ENCODE data around the gene CTXN3.
"Not testable (repeated sequence)": the region's sequence is repeated elsewhere in the genome, so short reads cannot be mapped to it uniquely, and the experiment has no call there.

Gene CTXN3

GRCh38 chr5:127650022-127650421 lies 1.1 kb downstream of the CTXN3 start:
- in situ Hi-C loops (cut with MboI; ENCODE audit: low sequenced_read_pairs) = no loop called here

- in situ Hi-C loops (cut with MboI; ENCODE audit: low sequenced_read_pairs) = no loop called here
Measured at GRCh38 chr5:127650649-127651048, 1.8 kb downstream of the CTXN3 start.

- in situ Hi-C loops (cut with MboI; ENCODE audit: low sequenced_read_pairs) = no loop called here
Measured at GRCh38 chr5:127652952-127653611, 4.2 kb downstream of the CTXN3 start.

DNA sequence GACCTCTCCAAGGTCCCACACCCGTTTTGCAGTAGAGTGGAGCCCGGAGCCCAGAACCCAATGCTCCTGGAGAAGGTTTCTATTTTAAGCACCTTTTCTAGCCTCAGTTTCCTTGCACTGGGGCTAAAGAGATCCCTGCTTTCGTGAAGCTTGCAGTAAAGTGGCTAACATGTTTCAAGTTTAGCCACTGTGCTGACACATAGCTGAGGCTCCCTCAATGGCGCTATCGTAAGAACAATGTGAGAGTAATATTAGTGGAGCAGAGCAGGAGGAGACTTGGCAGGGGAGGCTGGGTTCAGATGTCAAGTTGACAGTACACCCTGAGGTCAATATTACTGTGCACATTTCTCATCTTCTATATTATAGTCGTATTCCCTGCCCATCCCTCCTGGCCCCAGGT lies 7.9 kb downstream of the CTXN3 start:
- in situ Hi-C loops (cut with MboI; ENCODE audit: low sequenced_read_pairs) = no loop called here

DNA sequence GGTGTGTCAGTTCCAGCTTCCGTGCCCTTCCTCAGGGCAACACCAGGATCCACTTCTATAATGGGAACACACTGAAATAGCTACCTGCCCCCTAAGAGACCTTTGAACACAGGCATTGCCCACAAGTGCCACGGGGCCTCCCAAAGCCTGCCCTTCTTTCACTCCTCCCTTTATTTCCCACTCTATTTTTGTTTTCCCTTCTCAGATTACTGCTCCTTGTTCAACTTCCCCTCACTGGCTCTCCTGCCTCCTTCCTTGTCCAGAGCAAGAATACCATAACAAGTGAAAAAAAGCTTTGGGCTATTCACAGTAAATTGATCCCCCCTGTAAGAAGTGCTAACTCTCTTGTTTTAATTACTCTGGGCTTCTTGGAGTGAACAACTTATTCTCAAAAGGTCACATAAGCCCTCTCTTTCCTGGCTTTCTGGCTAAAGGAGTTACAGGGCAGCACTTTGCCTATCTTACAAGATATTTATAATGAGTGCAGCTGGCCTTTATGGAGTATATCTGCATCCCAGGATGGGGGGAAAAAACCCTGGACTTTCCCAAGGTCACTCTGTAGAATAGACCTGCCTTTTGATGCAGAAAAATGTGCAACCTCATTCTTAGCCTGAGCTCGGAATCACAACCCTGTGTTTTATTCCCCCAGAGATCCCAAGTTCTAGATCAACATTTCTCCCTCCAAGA lies 11.3 kb downstream of the CTXN3 start:
- in situ Hi-C loops (cut with MboI; ENCODE audit: low sequenced_read_pairs) = no loop called here

GRCh38 chr5:127664093-127664492 lies 15.2 kb downstream of the CTXN3 start:
- in situ Hi-C loops (cut with MboI; ENCODE audit: low sequenced_read_pairs) = no loop called here

- in situ Hi-C loops (cut with MboI; ENCODE audit: low sequenced_read_pairs) = no loop called here
Measured at GRCh38 chr5:127665641-127666040, 16.8 kb downstream of the CTXN3 start.

DNA sequence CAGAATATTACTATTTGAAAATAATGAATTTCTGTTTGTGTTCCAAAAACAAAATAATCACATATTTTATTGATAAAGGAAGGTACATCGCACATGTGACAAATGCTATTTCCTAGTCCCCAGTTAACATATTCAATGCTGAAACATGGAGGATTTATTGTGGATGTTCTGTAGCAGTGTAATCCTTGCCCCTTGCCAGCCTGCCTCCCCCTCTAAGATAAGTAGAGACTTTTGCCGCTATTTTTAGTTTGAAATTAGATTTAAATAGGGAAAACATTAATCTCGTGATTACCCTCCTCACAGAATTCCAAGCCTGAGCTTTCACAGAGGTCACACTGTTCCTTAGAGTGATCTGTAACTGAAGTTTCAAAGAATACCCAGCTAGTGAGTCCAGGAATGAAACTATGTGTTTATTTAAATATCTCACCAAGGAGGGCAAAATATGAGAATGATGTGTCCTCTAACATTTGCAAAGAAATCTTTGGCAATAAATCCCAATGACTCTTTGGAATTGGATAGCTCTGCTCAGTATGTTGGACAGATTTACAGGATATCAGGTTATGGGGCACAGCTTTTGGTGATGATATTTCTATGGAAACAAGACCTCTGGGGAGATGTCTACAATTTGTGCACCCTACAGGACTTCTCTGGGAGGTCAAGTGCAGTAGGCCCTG lies 17.3 kb downstream of the CTXN3 start:
- in situ Hi-C loops (cut with MboI; ENCODE audit: low sequenced_read_pairs) = no loop called here

DNA sequence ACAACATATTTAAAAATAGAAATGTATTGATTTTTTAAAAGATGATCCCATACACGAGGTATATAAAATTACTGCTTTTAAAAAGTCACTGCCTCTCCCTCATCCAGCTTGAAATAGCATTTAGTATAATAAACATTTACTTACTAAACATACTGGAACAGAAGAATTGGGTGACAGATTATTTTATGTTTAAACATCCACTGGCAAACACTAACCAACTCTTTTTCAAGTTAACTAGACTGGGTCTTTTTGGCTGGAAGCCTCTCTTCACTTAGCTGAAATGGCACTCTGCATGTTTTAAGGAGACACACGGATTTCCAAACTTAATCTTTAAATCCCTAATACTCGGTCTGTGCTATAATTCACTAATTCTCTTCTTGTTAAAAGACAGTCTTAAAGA lies 19.0 kb downstream of the CTXN3 start:
- in situ Hi-C loops (cut with MboI; ENCODE audit: low sequenced_read_pairs) = no loop called here

DNA sequence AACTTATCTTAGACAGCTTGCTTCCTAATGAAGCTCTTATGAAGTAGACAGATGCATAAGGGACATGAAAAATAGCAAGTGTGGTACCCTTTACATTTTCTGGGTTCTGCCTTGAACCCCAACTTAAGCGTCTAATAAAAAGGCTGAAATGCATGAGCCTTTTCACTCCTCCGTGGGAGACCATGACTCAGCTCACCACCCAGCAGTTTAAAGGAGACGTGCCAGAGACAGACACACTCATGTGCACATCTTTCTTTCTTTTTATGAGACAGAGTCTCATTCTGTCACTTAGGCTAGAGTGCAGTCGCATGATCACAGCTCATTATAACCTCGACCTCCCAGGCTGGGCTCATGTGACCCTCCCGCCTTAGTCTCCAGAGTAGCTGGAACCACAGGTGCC lies 22.3 kb downstream of the CTXN3 start:
- in situ Hi-C loops (cut with MboI; ENCODE audit: low sequenced_read_pairs) = no loop called here

- in situ Hi-C loops (cut with MboI; ENCODE audit: low sequenced_read_pairs) = no loop called here
Measured at GRCh38 chr5:127673117-127673800, 24.4 kb downstream of the CTXN3 start.

DNA sequence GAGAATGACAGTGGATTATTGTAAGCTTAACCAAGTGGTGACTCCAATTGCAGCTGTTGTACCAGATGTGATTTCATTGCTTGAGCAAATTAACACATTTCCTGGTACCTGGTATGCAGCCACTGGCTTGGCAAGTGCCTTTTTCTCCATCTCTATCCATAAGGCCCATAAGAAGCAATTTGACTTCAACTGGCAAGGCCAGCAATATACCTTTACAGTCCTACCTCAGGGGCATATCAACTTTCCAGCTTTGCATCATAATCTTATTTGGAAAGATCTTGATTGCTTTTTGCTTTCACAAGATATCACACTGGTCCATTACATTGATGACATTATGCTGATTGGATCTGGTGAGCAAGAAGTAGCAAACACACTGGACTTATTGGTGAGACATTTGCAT lies 28.1 kb downstream of the CTXN3 start:
- in situ Hi-C loops (cut with MboI; ENCODE audit: low sequenced_read_pairs) = not testable (repeated sequence)

DNA sequence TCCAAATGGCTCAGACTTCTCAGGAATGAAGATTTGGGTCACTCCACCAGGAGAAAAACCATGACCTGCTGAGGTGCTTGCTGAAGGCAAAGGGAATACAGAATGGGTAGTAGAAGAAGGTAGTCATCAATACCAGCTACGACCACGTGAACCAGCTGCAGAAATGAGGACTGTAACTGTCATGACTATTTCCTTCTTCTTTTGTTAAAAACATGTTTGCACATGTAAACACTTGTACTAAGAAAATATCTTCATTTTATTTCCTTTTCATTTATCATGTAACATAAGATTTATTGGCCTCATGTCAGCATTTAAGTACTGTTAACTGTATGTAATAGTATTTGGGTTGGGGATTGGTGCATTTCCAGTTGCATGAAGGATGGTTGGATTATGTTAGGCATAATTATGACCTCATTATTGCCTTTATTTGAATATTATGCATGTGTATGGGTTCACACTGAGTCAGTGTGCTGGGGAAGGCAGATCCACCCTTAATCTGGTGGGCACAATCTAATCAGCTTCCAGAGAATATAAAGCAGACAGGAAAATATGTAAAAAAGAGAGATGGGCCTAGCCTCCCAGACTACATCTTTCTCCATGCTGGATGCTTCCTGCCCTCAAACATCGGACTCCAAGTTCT lies 30.9 kb downstream of the CTXN3 start:
- in situ Hi-C loops (cut with MboI; ENCODE audit: low sequenced_read_pairs) = not testable (repeated sequence)

DNA sequence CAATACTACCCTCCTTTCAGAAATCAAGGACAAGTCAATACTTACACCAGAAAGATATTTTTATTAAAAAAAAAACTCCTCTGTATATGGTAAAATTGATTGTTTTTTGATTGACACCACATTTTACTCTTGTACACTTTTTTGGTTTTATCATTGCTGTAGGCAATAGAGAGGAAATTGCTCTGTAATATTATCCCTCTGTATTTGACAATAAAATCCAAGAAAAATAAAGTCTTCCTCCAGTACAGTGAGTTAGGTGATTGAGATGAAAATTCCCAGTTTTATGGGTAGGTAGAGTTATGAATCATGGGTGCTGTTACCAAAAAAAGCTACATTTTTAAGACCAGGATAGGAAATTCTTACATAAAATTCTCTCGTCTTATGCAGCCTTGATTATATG lies 31.7 kb downstream of the CTXN3 start:
- in situ Hi-C loops (cut with MboI; ENCODE audit: low sequenced_read_pairs) = no loop called here

- in situ Hi-C loops (cut with MboI; ENCODE audit: low sequenced_read_pairs) = no loop called here
Measured at GRCh38 chr5:127683008-127683407, 34.1 kb downstream of the CTXN3 start.

GRCh38 chr5:127684726-127685467 lies 36.0 kb downstream of the CTXN3 start:
- in situ Hi-C loops (cut with MboI; ENCODE audit: low sequenced_read_pairs) = no loop called here

- in situ Hi-C loops (cut with MboI; ENCODE audit: low sequenced_read_pairs) = no loop called here
Measured at GRCh38 chr5:127685662-127686061, 36.8 kb downstream of the CTXN3 start.

- in situ Hi-C loops (cut with MboI; ENCODE audit: low sequenced_read_pairs) = no loop called here
Measured at GRCh38 chr5:127686424-127686823, 37.5 kb downstream of the CTXN3 start.

GRCh38 chr5:127694518-127695171 lies 45.8 kb downstream of the CTXN3 start:
- in situ Hi-C loops (cut with MboI; ENCODE audit: low sequenced_read_pairs) = no loop called here

DNA sequence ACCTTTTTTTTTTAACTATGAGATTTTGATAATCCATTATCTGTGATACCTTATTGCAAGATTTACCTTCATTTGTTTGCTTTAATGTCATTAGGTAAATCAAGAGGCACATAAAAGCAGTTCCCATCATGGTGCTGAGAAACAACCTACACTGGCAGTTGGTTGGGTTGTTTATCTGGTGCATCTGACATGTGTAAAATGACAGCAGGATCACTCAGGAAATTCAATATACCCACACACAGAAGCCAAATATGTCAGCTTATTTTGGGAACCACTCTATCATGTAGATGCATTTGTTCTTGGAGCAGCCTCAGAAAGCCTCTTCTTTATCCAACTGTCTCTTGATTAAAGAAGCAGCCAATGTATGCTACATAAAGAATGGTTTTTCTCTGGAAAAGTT lies 46.5 kb downstream of the CTXN3 start:
- in situ Hi-C loops (cut with MboI; ENCODE audit: low sequenced_read_pairs) = no loop called here

Measured in HL-60/S4 treated with retinoic acid at 250 ng/mL for 4 days and 3 days (cell line).